ENCODE measurements around the gene HAUS8. TPM values are rescaled to one million over a fixed set of nuclear protein-coding genes. Genes with fewer than 3 reads are reported as not detected.
A peak's percentile ranks its signal among the peaks of the same experiment; 100 is the strongest.

Gene HAUS8
- total and polyA plus RNA-seq, 9 of the 15 experiments (the other 6 are each of a cell fraction or from before 2014, with no cell fraction given): 20.5 to 53.2 (median 36.0) TPM

- peak; percentile 44; the same call in 1 of the 2 replicates for TF ChIP-seq HCFC1 (IDR thresholded peaks at IDR 0.05; ENCODE audit: low read depth, low read length)
- no peak for TF ChIP-seq U2AF2 (optimal IDR thresholded peaks at IDR 0.05; ENCODE audit: low read depth, low read length)
- TF ChIP-seq DIDO1 (tag; IDR thresholded peaks at IDR 0.05; ENCODE audit: low read depth): no peak
- TF ChIP-seq TRIM24 (IDR thresholded peaks at IDR 0.05): peak in 1 of 2 experiments; percentile 51; a peak in 2 of 4 replicates
- peak; percentile 99 for TF ChIP-seq PCBP1 (IDR thresholded peaks at IDR 0.05; ENCODE audit: low read depth, low read length, poor library complexity, severe bottlenecking)
- TF ChIP-seq THRB (CRISPR knock-in tag; conservative IDR thresholded peaks at IDR 0.05): no peak; the same call in 1 of the 2 replicates
- no peak; a peak in 1 of 3 replicates for TF ChIP-seq CBX3 (IDR thresholded peaks at IDR 0.05; ENCODE audit: borderline replicate concordance in 1 of 2, low read length in 2 of 2)
- TF ChIP-seq MCM7 (IDR thresholded peaks at IDR 0.05): no peak
- TF ChIP-seq GMEB1 (CRISPR knock-in tag; IDR thresholded peaks at IDR 0.05): peak; percentile 79
- TF ChIP-seq RFX5 (IDR thresholded peaks at IDR 0.05; ENCODE audit: low read depth, low read length): no peak
- 0 out of 2 replicates have a peak, but pooled peaks have one; percentile 3 for TF ChIP-seq MAFG (tag; conservative IDR thresholded peaks at IDR 0.05)
- TF ChIP-seq NCOA1 (IDR thresholded peaks at IDR 0.05; ENCODE audit: low read depth): peak; percentile 53; the same call in 1 of the 2 replicates
- TF ChIP-seq RBM17 (IDR thresholded peaks at IDR 0.05; ENCODE audit: borderline replicate concordance, low read depth, low read length): no peak
- TF ChIP-seq NFYB (IDR thresholded peaks at IDR 0.05; ENCODE audit: extremely low read depth, insufficient read length): no peak
These were observed at the start of gene HAUS8, which contains the start of gene MYO9B (continued) for GRCh38 chr19:17075035-17075863.
